Measurements from ENCODE around the gene C15orf40. TPM values are rescaled to one million over a fixed set of nuclear protein-coding genes. Genes with fewer than 3 reads are reported as not detected.

C15orf40 gene
- total and polyA plus RNA-seq, 9 of the 15 experiments (the other 6 are each of a cell fraction or from before 2014, with no cell fraction given), result 15.9 to 52.0 (median 27.0) TPM

- intact Hi-C loops (cut with micrococcal nuclease), result no loop called here
- CTCF ChIA-PET (ENCODE audit: low intra/inter-chr PET ratio), result no interaction called here
- DNase-seq (ENCODE audit: extremely low read depth in 1 of 4, low spot score in 3 of 4), result no peak
These were observed 44.8 kb downstream of the C15orf40 start for GRCh38 chr15:82966671-82967071.

DNA sequence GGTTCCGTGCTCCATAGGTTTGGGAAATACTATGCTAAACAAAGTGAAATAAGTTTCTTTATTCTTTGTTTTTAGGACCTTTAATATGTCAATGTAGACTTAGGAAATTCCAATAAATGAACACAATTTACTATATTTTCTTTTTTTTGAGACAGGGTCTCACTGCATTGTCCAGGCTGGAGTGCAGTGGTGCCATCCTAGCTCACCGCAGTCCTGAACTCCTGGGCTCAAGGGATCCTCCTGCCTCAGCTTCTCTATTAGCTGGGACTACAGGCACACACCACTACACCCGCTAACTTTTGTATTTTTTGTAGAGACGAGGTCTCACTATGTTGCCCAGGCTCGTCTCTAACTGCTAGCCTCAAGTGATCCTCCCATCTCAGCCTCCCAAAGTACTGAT is 46.5 kb downstream of the C15orf40 start:
- no peaks in the 10 kb centered on the region for H4K20me1 ChIP-seq (replicated peaks; ENCODE audit: control insufficient read depth, insufficient read depth, low read length)
- H3K9me1 ChIP-seq (ENCODE audit: control insufficient read depth, insufficient read depth, low read length), result no peaks in the 10 kb centered on the region
- CTCF ChIA-PET (ENCODE audit: low intra/inter-chr PET ratio), result no interaction called here
- no peak for FAIRE-seq
- in situ Hi-C loops (cut with MboI), result no loop called here
- H3K9me3 ChIP-seq (replicated peaks; ENCODE audit: control insufficient read depth, insufficient read depth, low read depth, low read length), result no peaks in the 10 kb centered on the region
- peaks cover 21 to 35% of the 10 kb centered on the region in 2 experiments for H3K27me3 ChIP-seq (ENCODE audit: control insufficient read depth in 2 of 2, insufficient read depth in 2 of 2, low read length in 2 of 2)
- 15% methylated on average over 5 of the region's 5 CpGs for WGBS (ENCODE audit: insufficient coverage, low coverage, missing lambda C conversion rate)
- intact Hi-C loops (cut with micrococcal nuclease), result no loop called here
- peak; percentile 79 for TF ChIP-seq ZNF121 (CRISPR knock-in tag; conservative IDR thresholded peaks at IDR 0.05)
- TF ChIP-seq ARID3B (CRISPR knock-in tag; IDR thresholded peaks at IDR 0.05; ENCODE audit: borderline replicate concordance), result no peak
- no peak for ATAC-seq
- DNase-seq (ENCODE audit: extremely low read depth in 1 of 4, low spot score in 3 of 4), result no peak
- no peak overlapping the region for H3K9ac ChIP-seq (ENCODE audit: insufficient read depth in 1 of 2, low read depth in 2 of 2, low read length in 2 of 2)
- H3K4me2 ChIP-seq (ENCODE audit: insufficient read depth, low read length), result no peak overlapping the region
- H3K4me3 ChIP-seq, result no peak overlapping the region
- BruUV-seq (replicated peaks), result no TSS peak
- H2AFZ ChIP-seq (ENCODE audit: low read depth, low read length), result no peak overlapping the region
- H3K27ac ChIP-seq (ENCODE audit: extremely low read depth, low read depth, low read length), result no peak overlapping the region
- POLR2A ChIA-PET, result no interaction called here
- no peaks in the 10 kb centered on the region for H3K36me3 ChIP-seq (ENCODE audit: control insufficient read depth, insufficient read depth, low read length)
- no peaks in the 10 kb centered on the region for H3K79me2 ChIP-seq (ENCODE audit: control insufficient read depth, insufficient read depth, low read length)
- no peaks in the 10 kb centered on the region for H3K4me1 ChIP-seq (replicated peaks in 1 of 2; ENCODE audit: control insufficient read depth in 2 of 2, insufficient read depth in 2 of 2, low read length in 2 of 2)

More at GRCh38 chr15:82966671-82967071, 44.8 kb downstream of the C15orf40 start:
- no peaks in the 10 kb centered on the region for H3K79me2 ChIP-seq (ENCODE audit: control insufficient read depth, insufficient read depth, low read length)
- H3K36me3 ChIP-seq (ENCODE audit: control insufficient read depth, insufficient read depth, low read length), result no peaks in the 10 kb centered on the region
- H3K9me3 ChIP-seq (replicated peaks; ENCODE audit: control insufficient read depth, insufficient read depth, low read depth, low read length), result no peaks in the 10 kb centered on the region
- no peak overlapping the region for H3K4me3 ChIP-seq
- H3K9me1 ChIP-seq (ENCODE audit: control insufficient read depth, insufficient read depth, low read length), result no peaks in the 10 kb centered on the region
- H3K27me3 ChIP-seq (ENCODE audit: control insufficient read depth in 2 of 2, insufficient read depth in 2 of 2, low read length in 2 of 2), result peaks cover 11 to 25% of the 10 kb centered on the region in 2 experiments; a peak in 4 of 5 replicates
- WGBS (ENCODE audit: insufficient coverage, low coverage, missing lambda C conversion rate), result 1% methylated on average over 4 of the region's 4 CpGs
- no peaks in the 10 kb centered on the region for H4K20me1 ChIP-seq (replicated peaks; ENCODE audit: control insufficient read depth, insufficient read depth, low read length)
- no peak for ATAC-seq
- H3K9ac ChIP-seq (ENCODE audit: insufficient read depth in 1 of 2, low read depth in 2 of 2, low read length in 2 of 2), result no peak overlapping the region
- BruUV-seq (replicated peaks), result no TSS peak
- no peak for FAIRE-seq
- TF ChIP-seq, protein P1, sequence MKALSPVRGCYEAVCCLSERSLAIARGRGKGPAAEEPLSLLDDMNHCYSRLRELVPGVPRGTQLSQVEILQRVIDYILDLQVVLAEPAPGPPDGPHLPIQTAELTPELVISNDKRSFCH (CRISPR knock-in tag; IDR thresholded peaks at IDR 0.05), result no peak
- TF ChIP-seq, protein P1 (tag; IDR thresholded peaks at IDR 0.05), result no peak
- TF ChIP-seq, protein P2, sequence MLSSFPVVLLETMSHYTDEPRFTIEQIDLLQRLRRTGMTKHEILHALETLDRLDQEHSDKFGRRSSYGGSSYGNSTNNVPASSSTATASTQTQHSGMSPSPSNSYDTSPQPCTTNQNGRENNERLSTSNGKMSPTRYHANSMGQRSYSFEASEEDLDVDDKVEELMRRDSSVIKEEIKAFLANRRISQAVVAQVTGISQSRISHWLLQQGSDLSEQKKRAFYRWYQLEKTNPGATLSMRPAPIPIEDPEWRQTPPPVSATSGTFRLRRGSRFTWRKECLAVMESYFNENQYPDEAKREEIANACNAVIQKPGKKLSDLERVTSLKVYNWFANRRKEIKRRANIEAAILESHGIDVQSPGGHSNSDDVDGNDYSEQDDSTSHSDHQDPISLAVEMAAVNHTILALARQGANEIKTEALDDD (IDR thresholded peaks at IDR 0.05), result 0 out of 2 replicates have a peak, but pooled peaks have one; percentile 35
- TF ChIP-seq SMARCA4 (IDR thresholded peaks at IDR 0.05), result no peak
- no peak overlapping the region for H3K27ac ChIP-seq (ENCODE audit: extremely low read depth, low read depth, low read length)
- POLR2A ChIA-PET, result no interaction called here
- H3K4me1 ChIP-seq (replicated peaks in 1 of 2; ENCODE audit: control insufficient read depth in 2 of 2, insufficient read depth in 2 of 2, low read length in 2 of 2), result no peaks in the 10 kb centered on the region
- in situ Hi-C loops (cut with MboI), result no loop called here
- H3K4me2 ChIP-seq (ENCODE audit: insufficient read depth, low read length), result no peak overlapping the region
- H2AFZ ChIP-seq (ENCODE audit: low read depth, low read length), result no peak overlapping the region

All from K562 (cell line).